Measurements from ENCODE around the gene MT2A.

Gene MT2A

GRCh38 chr16:56600398-56600999 is 7.9 kb upstream of the MT2A start:
- peak; percentile 80 for DNase-seq

- no peak for DNase-seq
Observed at GRCh38 chr16:56601325-56601724, 7.1 kb upstream of the MT2A start.

GRCh38 chr16:56603589-56603988 is 4.8 kb upstream of the MT2A start:
- peak; percentile 71 for DNase-seq

GRCh38 chr16:56604966-56605365 is 3.4 kb upstream of the MT2A start:
- DNase-seq, result no peak

- DNase-seq, result no peak
Observed at GRCh38 chr16:56605475-56605874, 2.9 kb upstream of the MT2A start.

- DNase-seq, result no peak
Observed at GRCh38 chr16:56606071-56606475, 2.3 kb upstream of the MT2A start.

- no peak for DNase-seq
Observed at GRCh38 chr16:56606476-56607108, 1.8 kb upstream of the MT2A start.

GRCh38 chr16:56607109-56607618 is 1.2 kb upstream of the MT2A start:
- DNase-seq, result no peak

GRCh38 chr16:56607675-56608042 is 725 bp upstream of the MT2A start:
- DNase-seq, result no peak

- DNase-seq, result no peak
Observed at GRCh38 chr16:56608876-56609462, 585 bp downstream of the MT2A start.

GRCh38 chr16:56609463-56609921 is 1.1 kb downstream of the MT2A start:
- DNase-seq, result peak; percentile 76

- DNase-seq, result peak; percentile 59
Observed at GRCh38 chr16:56610017-56610608, 1.7 kb downstream of the MT2A start.

GRCh38 chr16:56610609-56611111 is 2.3 kb downstream of the MT2A start:
- no peak for DNase-seq

- peak; percentile 40 for DNase-seq
Observed at GRCh38 chr16:56611281-56611833, 3.0 kb downstream of the MT2A start.

GRCh38 chr16:56613706-56614105 is 5.3 kb downstream of the MT2A start:
- DNase-seq, result no peak

GRCh38 chr16:56614549-56614991 is 6.2 kb downstream of the MT2A start:
- no peak for DNase-seq

- DNase-seq, result no peak
Observed at GRCh38 chr16:56615353-56615752, 7.0 kb downstream of the MT2A start.

GRCh38 chr16:56616608-56617211 is 8.3 kb downstream of the MT2A start:
- no peak for DNase-seq

GRCh38 chr16:56617212-56618085 is 9.1 kb downstream of the MT2A start:
- no peak for DNase-seq

- DNase-seq, result no peak
Observed at GRCh38 chr16:56618138-56618537, 9.8 kb downstream of the MT2A start.

- DNase-seq, result no peak
Observed at GRCh38 chr16:56620339-56620897, 12.0 kb downstream of the MT2A start.

Data from midbrain (tissue), 1 donor.